ENCODE results near the gene LRFN5. TPM values are rescaled to one million over a fixed set of nuclear protein-coding genes. Genes with fewer than 3 reads are reported as not detected.

LRFN5 gene
- total RNA-seq, 1 experiment from 2014 or later, result 15.8 TPM

- POLR2A ChIA-PET, result no interaction called here
- Mint-ChIP-seq H3K27ac (no peak overlapping the region), H3K9me3 (no peaks in the 10 kb centered on the region), H3K27me3 (ENCODE audit: low read depth) (peaks cover 10% of the 10 kb centered on the region), H3K4me3 (no peak overlapping the region), H3K36me3 (no peaks in the 10 kb centered on the region), H3K4me1 (peaks cover 28% of the 10 kb centered on the region)
- no peak for ATAC-seq
- no peak for DNase-seq (ENCODE audit: low spot score)
- CTCF ChIA-PET, result no interaction called here
- TF ChIP-seq ZNF396 (CRISPR knock-in tag; IDR thresholded peaks at IDR 0.05; ENCODE audit: borderline replicate concordance), result no peak
- no peak for TF ChIP-seq JUN (CRISPR knock-in tag; IDR thresholded peaks at IDR 0.05)
- no peak for TF ChIP-seq ZNF425 (CRISPR knock-in tag; conservative IDR thresholded peaks at IDR 0.05)
- TF ChIP-seq STAT6 (CRISPR knock-in tag; conservative IDR thresholded peaks at IDR 0.05; ENCODE audit: low read depth), result no peak
- no peak for TF ChIP-seq NFYB (CRISPR knock-in tag; conservative IDR thresholded peaks at IDR 0.05; ENCODE audit: low read depth)
- TF ChIP-seq ATF1 (CRISPR knock-in tag; IDR thresholded peaks at IDR 0.05), result no peak
- no peak for TF ChIP-seq PREB (CRISPR knock-in tag; IDR thresholded peaks at IDR 0.05; ENCODE audit: borderline replicate concordance)
- no peak for TF ChIP-seq ZSCAN18 (CRISPR knock-in tag; IDR thresholded peaks at IDR 0.05)
- TF ChIP-seq USF2 (CRISPR knock-in tag; IDR thresholded peaks at IDR 0.05), result no peak
- TF ChIP-seq ZNF317 (CRISPR knock-in tag; IDR thresholded peaks at IDR 0.05; ENCODE audit: borderline replicate concordance, low read depth), result no peak
- TF ChIP-seq, protein P1, sequence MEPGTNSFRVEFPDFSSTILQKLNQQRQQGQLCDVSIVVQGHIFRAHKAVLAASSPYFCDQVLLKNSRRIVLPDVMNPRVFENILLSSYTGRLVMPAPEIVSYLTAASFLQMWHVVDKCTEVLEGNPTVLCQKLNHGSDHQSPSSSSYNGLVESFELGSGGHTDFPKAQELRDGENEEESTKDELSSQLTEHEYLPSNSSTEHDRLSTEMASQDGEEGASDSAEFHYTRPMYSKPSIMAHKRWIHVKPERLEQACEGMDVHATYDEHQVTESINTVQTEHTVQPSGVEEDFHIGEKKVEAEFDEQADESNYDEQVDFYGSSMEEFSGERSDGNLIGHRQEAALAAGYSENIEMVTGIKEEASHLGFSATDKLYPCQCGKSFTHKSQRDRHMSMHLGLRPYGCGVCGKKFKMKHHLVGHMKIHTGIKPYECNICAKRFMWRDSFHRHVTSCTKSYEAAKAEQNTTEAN (CRISPR knock-in tag; IDR thresholded peaks at IDR 0.05), result no peak
- TF ChIP-seq, protein P2, sequence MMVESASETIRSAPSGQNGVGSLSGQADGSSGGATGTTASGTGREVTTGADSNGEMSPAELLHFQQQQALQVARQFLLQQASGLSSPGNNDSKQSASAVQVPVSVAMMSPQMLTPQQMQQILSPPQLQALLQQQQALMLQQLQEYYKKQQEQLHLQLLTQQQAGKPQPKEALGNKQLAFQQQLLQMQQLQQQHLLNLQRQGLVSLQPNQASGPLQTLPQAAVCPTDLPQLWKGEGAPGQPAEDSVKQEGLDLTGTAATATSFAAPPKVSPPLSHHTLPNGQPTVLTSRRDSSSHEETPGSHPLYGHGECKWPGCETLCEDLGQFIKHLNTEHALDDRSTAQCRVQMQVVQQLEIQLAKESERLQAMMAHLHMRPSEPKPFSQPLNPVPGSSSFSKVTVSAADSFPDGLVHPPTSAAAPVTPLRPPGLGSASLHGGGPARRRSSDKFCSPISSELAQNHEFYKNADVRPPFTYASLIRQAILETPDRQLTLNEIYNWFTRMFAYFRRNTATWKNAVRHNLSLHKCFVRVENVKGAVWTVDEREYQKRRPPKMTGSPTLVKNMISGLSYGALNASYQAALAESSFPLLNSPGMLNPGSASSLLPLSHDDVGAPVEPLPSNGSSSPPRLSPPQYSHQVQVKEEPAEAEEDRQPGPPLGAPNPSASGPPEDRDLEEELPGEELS (CRISPR knock-in tag; IDR thresholded peaks at IDR 0.05), result no peak
- TF ChIP-seq, protein P3, sequence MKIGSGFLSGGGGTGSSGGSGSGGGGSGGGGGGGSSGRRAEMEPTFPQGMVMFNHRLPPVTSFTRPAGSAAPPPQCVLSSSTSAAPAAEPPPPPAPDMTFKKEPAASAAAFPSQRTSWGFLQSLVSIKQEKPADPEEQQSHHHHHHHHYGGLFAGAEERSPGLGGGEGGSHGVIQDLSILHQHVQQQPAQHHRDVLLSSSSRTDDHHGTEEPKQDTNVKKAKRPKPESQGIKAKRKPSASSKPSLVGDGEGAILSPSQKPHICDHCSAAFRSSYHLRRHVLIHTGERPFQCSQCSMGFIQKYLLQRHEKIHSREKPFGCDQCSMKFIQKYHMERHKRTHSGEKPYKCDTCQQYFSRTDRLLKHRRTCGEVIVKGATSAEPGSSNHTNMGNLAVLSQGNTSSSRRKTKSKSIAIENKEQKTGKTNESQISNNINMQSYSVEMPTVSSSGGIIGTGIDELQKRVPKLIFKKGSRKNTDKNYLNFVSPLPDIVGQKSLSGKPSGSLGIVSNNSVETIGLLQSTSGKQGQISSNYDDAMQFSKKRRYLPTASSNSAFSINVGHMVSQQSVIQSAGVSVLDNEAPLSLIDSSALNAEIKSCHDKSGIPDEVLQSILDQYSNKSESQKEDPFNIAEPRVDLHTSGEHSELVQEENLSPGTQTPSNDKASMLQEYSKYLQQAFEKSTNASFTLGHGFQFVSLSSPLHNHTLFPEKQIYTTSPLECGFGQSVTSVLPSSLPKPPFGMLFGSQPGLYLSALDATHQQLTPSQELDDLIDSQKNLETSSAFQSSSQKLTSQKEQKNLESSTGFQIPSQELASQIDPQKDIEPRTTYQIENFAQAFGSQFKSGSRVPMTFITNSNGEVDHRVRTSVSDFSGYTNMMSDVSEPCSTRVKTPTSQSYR (CRISPR knock-in tag; IDR thresholded peaks at IDR 0.05), result no peak
- no peak for TF ChIP-seq JAZF1 (CRISPR knock-in tag; IDR thresholded peaks at IDR 0.05)
- no peak for TF ChIP-seq MXD4 (CRISPR knock-in tag; IDR thresholded peaks at IDR 0.05; ENCODE audit: borderline replicate concordance)
- TF ChIP-seq ZNF219 (CRISPR knock-in tag; IDR thresholded peaks at IDR 0.05; ENCODE audit: borderline replicate concordance), result no peak
- no peak for TF ChIP-seq SMAD4 (CRISPR knock-in tag; IDR thresholded peaks at IDR 0.05)
- TF ChIP-seq SMAD3 (CRISPR knock-in tag; IDR thresholded peaks at IDR 0.05; ENCODE audit: borderline replicate concordance), result no peak
- TF ChIP-seq, protein P4, sequence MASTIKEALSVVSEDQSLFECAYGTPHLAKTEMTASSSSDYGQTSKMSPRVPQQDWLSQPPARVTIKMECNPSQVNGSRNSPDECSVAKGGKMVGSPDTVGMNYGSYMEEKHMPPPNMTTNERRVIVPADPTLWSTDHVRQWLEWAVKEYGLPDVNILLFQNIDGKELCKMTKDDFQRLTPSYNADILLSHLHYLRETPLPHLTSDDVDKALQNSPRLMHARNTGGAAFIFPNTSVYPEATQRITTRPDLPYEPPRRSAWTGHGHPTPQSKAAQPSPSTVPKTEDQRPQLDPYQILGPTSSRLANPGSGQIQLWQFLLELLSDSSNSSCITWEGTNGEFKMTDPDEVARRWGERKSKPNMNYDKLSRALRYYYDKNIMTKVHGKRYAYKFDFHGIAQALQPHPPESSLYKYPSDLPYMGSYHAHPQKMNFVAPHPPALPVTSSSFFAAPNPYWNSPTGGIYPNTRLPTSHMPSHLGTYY (CRISPR knock-in tag; IDR thresholded peaks at IDR 0.05), result no peak
These were observed 8.4 kb downstream of the LRFN5 start for GRCh38 chr14:41615011-41615595.
